GM23338 (cell line): ENCODE measurements around the gene BICRA.

Source experiments
- NANOG ChIP-seq: IDR thresholded peaks from 2 replicates; pipeline ENCODE4 v1.6.1; 2016; ENCODE audit warnings: antibody characterized with exemption, borderline replicate concordance
- POLR2AphosphoS5 ChIP-seq: IDR thresholded peaks from 2 replicates; pipeline ENCODE4 v1.6.1; 2016; ENCODE audit warnings: antibody characterized with exemption, low read depth
- TF ChIP-seq, protein P1 (sequence below), 2 experiments: fragments of 200-600 bp in 1 of 2; sonication (generic) in 1 of 2; conservative IDR thresholded peaks; 2 replicates each; pipeline versions ENCODE4 v1.5.1 to v1.6.1; 2016 to 2017; ENCODE audit warnings: antibody characterized with exemption in 2 of 2, low read depth in 2 of 2, mild to moderate bottlenecking in 2 of 2, moderate library complexity in 1 of 2

GRCh38 chr19:47614559-47614958, 5.6 kb downstream of the BICRA start:
- TF ChIP-seq, protein P1, sequence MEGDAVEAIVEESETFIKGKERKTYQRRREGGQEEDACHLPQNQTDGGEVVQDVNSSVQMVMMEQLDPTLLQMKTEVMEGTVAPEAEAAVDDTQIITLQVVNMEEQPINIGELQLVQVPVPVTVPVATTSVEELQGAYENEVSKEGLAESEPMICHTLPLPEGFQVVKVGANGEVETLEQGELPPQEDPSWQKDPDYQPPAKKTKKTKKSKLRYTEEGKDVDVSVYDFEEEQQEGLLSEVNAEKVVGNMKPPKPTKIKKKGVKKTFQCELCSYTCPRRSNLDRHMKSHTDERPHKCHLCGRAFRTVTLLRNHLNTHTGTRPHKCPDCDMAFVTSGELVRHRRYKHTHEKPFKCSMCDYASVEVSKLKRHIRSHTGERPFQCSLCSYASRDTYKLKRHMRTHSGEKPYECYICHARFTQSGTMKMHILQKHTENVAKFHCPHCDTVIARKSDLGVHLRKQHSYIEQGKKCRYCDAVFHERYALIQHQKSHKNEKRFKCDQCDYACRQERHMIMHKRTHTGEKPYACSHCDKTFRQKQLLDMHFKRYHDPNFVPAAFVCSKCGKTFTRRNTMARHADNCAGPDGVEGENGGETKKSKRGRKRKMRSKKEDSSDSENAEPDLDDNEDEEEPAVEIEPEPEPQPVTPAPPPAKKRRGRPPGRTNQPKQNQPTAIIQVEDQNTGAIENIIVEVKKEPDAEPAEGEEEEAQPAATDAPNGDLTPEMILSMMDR (conservative IDR thresholded peaks at IDR 0.05; ENCODE audit: low read depth in 2 of 2) = no peak
- TF ChIP-seq POLR2AphosphoS5 (no peak), NANOG (no peak)
